DMS114 treated with DMSO at 0.1 percent for 48 hours (cell line): ENCODE measurements around the gene SCYL3.
"Not testable (repeated sequence)": the region's sequence is repeated elsewhere in the genome, so short reads cannot be mapped to it uniquely, and the experiment has no call there.

Source experiments
- DNase-seq: peaks from one replicate; lab custom pipeline; 2025; ENCODE audit not compliant: unreplicated experiment; lab: John Stamatoyannopoulos, UW

The SCYL3 gene

DNA sequence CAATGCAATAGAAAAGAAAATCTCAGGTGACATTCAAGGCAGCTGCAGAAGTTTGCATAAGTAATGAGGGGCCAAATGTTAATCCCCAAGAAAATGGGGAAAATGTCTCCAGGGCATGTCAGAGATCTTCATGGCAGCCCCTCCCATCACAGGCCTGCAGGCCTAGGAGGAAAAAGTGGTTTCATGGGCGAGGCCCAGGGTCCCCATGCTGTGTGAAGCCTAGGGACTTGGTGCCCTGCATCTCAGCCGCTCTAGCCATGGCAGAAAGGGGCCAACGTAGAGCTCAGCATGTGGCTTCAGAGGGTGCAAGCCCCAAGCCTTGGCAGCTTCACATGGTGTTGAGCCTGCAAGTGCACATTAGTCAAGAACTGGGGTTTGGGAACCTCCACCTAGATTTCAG, 21.7 kb downstream of the SCYL3 start:
- DNase-seq: not testable (repeated sequence)

DNA sequence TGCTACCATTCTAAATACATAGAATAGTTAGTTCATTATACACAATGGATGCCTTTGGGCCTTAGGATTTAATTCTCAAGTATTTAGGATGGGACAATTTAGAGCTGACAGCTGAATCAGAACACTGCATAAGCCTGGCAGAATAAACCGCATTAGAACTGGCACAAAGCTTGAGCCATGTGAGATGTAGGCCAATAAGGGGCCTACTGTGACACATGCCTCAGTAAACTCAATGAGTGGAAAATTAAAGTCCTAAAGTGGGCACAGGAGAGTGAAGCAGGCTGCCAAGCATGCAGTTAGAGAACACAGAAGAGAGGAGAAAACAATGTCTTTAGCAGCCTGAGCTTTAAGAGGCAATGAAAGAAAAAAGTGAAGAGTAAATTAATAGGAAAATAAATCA, 24.3 kb downstream of the SCYL3 start:
- DNase-seq: no peak

GRCh38 chr1:169868978-169869377, 24.7 kb downstream of the SCYL3 start:
- no peak for DNase-seq

- DNase-seq: no peak
Observed at GRCh38 chr1:169867012-169867675, 26.6 kb downstream of the SCYL3 start.

GRCh38 chr1:169866577-169866976, 27.1 kb downstream of the SCYL3 start:
- no peak for DNase-seq

- not testable (repeated sequence) for DNase-seq
Observed at GRCh38 chr1:169864531-169864930, 29.2 kb downstream of the SCYL3 start.

DNA sequence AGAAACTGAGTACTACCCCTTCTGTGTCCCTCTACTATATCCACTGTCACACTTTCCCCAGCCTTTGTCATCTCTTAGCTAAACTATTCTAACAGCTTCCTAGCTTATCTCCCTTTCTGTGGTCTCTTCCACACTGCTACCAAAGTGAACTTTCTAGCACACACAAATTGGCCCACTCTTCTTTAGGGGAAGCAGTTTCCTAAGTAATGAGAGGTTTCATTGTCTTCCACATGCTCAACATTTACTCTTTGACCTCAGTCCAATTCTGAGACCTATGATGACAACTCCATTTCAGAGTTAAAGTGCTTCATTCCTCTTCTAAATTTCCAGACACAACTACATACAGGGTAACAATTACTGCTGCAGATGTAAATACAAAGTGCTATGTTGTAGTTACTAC, 32.9 kb downstream of the SCYL3 start:
- no peak for DNase-seq

- no peak for DNase-seq
Observed at GRCh38 chr1:169860187-169860586, 33.5 kb downstream of the SCYL3 start.

GRCh38 chr1:169859001-169859400, 34.7 kb downstream of the SCYL3 start:
- DNase-seq: no peak

- DNase-seq: no peak
Observed at GRCh38 chr1:169858467-169858866, 35.2 kb downstream of the SCYL3 start.

- no peak for DNase-seq
Observed at GRCh38 chr1:169853341-169853740, 40.4 kb downstream of the SCYL3 start.

GRCh38 chr1:169849346-169850022, 44.2 kb downstream of the SCYL3 start:
- no peak for DNase-seq

DNA sequence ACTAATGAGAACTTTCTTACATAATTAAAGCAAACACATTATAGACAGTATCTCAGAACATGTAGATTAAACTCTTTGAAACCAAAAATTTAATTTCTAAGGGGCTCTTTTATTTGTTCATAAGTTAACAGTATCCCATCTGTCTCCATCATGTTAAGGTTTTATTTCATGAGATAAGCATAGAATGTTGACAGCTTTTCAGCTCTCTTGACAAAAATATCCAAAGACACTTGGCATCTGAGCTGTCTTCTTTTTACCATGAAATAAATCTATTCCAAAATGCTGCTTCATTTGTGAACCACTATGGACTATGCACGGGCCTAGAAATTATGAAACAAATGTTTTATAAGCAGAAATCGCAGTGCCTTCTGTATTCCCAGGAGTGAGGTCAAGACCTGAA, 45.2 kb downstream of the SCYL3 start:
- no peak for DNase-seq

GRCh38 chr1:169844941-169845608, 48.6 kb downstream of the SCYL3 start:
- DNase-seq: no peak

DNA sequence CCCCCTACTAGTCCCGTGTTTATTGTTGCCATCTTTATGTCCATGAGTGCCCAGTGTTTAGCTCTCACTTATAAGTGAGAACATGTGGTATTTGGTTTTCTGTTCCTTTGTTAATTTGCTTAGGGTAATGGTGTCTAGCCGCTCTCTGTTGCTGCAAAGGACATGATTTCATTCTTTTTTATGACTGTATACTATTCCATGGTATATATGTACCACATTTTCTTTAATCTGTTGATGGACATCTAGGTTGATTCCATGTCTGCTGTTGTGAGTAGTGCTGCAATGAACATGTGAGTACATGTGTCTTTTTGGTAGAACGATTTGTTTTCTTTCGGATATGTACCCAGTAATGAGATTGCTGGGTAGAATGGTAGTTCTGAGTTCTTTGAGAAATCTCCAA, 54.8 kb downstream of the SCYL3 start:
- no peak for DNase-seq

DNA sequence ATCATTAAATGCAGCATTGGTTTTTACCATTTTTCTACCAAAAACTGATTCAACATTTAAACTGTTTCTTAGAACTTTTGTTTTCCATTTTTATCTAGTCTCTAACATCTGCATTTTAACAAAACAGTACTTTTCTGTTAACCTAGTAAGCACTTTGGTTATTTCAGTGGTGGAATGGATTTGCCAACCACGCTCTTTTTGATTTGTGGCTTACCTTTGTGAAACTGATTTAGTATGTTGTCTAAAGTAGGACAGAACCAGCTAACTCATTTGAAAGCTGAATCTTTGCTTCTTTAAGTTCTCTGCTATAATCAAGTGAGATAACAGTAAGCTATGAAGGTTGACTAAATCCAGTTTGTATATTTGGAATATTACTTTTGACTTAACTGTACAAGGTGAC, 57.5 kb downstream of the SCYL3 start:
- DNase-seq: no peak

- DNase-seq: no peak
Observed at GRCh38 chr1:169835647-169836046, 58.0 kb downstream of the SCYL3 start.

DNA sequence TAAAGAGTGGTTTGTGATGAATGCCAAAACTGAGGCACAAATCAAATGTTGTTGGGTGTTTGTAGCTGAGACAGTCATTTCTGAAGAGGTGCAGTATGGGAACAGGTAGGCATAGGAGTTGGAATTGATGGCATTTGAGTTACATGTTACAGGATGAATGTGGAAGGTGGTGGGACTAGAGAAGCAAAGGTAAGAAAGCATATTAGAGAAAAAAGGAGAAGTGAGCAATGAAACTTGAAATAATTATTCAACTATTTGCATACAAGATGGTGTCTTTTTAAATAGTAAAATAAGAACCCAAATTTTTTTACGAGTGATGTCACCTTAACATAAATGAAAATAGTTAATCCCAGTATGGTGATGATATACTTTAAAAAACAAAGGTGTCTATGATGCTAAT, 58.8 kb downstream of the SCYL3 start:
- DNase-seq: no peak

- DNase-seq: no peak
Observed at GRCh38 chr1:169833179-169833901, 60.4 kb downstream of the SCYL3 start.

- no peak for DNase-seq
Observed at GRCh38 chr1:169829671-169830070, 64.0 kb downstream of the SCYL3 start.

GRCh38 chr1:169824153-169824552, 69.5 kb downstream of the SCYL3 start:
- no peak for DNase-seq

DNA sequence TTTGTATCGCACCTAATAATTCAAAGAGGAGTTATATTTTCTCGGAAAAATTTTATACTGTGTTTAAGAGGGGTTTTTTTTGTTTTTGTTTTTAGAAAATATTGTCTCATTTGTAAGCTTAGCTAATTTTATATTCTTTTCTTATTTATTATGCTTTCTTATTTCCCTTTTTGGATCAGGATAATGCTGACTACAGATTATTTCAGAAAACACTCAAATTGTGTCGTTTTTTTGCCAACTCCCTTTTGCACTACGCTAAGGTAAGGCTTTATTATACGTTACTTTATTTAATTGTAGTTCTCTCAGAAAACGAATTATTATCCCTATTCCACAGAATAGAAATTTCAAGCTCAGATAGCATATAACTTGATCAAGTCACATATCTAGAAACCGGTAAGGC, 72.2 kb downstream of the SCYL3 start:
- no peak for DNase-seq
